GM06990 (cell line): ENCODE data around the gene PRRC2B.

Experiments used
- DNase-seq: peaks from one replicate; pipeline ENCODE4 v3.0.0-alpha.2; 2011; ENCODE audit not compliant: insufficient read length; ENCODE audit errors: extremely low read depth
- H3K27me3 ChIP-seq: replicated peaks from 2 replicates; pipeline ENCODE4 v1.6.0; 2011; ENCODE audit warnings: low read length; ENCODE audit not compliant: control insufficient read depth, insufficient read depth
- H3K36me3 ChIP-seq: 2 replicates; pipeline ENCODE4 v1.5.1; 2011; ENCODE audit warnings: low read length; ENCODE audit not compliant: control insufficient read depth, insufficient read depth
- H3K4me3 ChIP-seq: replicated peaks from 2 replicates; pipeline ENCODE4 v1.5.1; 2011; ENCODE audit warnings: low read depth, mild to moderate bottlenecking, control low read depth, low read length
- TF ChIP-seq, protein P1 (sequence below): IDR thresholded peaks from 2 replicates; pipeline ENCODE4 v1.5.1; 2011; ENCODE audit warnings: low read length, control low read depth, mild to moderate bottlenecking, inconsistent platforms; ENCODE audit not compliant: insufficient read depth, poor library complexity, severe bottlenecking

PRRC2B gene

GRCh38 chr9:131520503-131520902 is 126.6 kb downstream of the PRRC2B start:
- no peak overlapping the region for H3K4me3 ChIP-seq
- H3K36me3 ChIP-seq = peaks cover 35% of the 10 kb centered on the region
- no peak for DNase-seq
- TF ChIP-seq, protein P1, sequence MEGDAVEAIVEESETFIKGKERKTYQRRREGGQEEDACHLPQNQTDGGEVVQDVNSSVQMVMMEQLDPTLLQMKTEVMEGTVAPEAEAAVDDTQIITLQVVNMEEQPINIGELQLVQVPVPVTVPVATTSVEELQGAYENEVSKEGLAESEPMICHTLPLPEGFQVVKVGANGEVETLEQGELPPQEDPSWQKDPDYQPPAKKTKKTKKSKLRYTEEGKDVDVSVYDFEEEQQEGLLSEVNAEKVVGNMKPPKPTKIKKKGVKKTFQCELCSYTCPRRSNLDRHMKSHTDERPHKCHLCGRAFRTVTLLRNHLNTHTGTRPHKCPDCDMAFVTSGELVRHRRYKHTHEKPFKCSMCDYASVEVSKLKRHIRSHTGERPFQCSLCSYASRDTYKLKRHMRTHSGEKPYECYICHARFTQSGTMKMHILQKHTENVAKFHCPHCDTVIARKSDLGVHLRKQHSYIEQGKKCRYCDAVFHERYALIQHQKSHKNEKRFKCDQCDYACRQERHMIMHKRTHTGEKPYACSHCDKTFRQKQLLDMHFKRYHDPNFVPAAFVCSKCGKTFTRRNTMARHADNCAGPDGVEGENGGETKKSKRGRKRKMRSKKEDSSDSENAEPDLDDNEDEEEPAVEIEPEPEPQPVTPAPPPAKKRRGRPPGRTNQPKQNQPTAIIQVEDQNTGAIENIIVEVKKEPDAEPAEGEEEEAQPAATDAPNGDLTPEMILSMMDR = no peak
- H3K27me3 ChIP-seq = no peaks in the 10 kb centered on the region

DNA sequence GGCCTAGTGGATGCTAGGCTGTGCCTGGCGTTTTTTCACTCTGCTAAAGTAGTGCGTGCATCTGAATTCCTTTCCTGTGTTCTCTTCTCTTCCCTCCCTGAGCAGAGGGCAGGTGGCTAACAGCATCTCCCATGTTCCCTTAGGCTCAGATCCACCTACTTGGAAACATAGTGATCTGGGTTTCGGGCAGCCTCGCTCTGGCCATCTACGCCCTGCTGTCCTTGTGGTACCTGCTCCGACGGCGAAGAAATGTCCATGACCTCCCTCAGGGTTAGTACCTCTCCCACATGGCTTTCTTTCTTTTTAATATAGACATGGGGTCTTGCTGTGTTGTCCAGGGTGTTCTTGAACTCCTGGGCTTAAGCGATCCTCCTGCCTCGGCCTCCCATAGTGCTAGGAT is 127.3 kb downstream of the PRRC2B start:
- Histone ChIP-seq H3K4me3 (no peak overlapping the region), H3K36me3 (peaks cover 33% of the 10 kb centered on the region), H3K27me3 (no peaks in the 10 kb centered on the region)
- no peak for DNase-seq
- TF ChIP-seq, protein P1 = no peak

DNA sequence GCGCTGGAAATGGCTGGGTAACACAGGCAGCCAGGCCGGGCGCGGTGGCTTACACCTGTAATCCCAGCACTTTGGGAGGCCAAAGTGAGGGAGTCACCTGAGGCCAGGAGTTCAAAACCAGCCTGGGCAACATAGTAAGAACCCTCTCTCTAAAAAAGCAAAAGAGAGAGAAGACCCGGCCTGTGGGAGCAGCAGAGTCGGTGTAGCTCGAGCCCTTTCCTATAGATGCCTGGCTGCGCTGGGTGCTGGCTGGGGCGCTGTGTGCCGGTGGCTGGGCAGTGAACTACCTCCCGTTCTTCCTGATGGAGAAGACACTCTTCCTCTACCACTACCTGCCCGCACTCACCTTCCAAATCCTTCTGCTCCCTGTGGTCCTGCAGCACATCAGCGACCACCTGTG is 127.9 kb downstream of the PRRC2B start:
- TF ChIP-seq, protein P1 = no peak
- DNase-seq = no peak
- H3K36me3 ChIP-seq = peaks cover 34% of the 10 kb centered on the region
- H3K4me3 ChIP-seq = no peak overlapping the region
- no peaks in the 10 kb centered on the region for H3K27me3 ChIP-seq

GRCh38 chr9:131522257-131523085 is 128.6 kb downstream of the PRRC2B start:
- Histone ChIP-seq H3K27me3 (no peaks in the 10 kb centered on the region), H3K36me3 (peaks cover 34% of the 10 kb centered on the region), H3K4me3 (no peak overlapping the region)
- TF ChIP-seq, protein P1 = no peak
- no peak for DNase-seq

DNA sequence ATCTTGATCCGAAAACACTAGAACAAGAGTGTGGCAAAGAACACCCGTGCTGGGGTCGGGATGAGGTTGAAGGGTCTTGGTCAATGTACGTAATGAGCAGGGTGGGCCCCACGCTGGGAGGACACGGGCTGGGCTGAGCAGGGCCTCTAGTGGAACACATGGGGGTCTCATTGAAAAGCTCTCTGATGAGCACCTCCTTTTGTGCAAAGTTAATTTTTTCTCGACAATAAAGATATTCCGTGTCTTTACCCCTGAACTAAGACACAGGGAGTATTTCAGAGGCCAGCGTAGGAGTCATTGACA is 129.2 kb downstream of the PRRC2B start:
- Histone ChIP-seq H3K27me3 (no peaks in the 10 kb centered on the region), H3K4me3 (no peak overlapping the region), H3K36me3 (peaks cover 34% of the 10 kb centered on the region)
- no peak for DNase-seq
- TF ChIP-seq, protein P1 = no peak
